ENCODE results near the gene NOBOX.
"Not testable (repeated sequence)": the region's sequence is repeated elsewhere in the genome, so short reads cannot be mapped to it uniquely, and the experiment has no call there.

GRCh38 chr7:144351667-144352066 is 51.8 kb downstream of the NOBOX start:
- TF ChIP-seq CTCF (IDR thresholded peaks at IDR 0.05; ENCODE audit: low read length); EZH2 (IDR thresholded peaks at IDR 0.05; ENCODE audit: borderline replicate concordance, low read length): not testable (repeated sequence)
